ENCODE data around the gene WDR82. TPM values are rescaled to one million over a fixed set of nuclear protein-coding genes. Genes with fewer than 3 reads are reported as not detected.
A peak's percentile ranks its signal among the peaks of the same experiment; 100 is the strongest.

Gene WDR82
- total and polyA plus RNA-seq, 9 of the 15 experiments (the other 6 are each of a cell fraction or from before 2014, with no cell fraction given) = 6.4 to 62.9 (median 37.1) TPM

DNA sequence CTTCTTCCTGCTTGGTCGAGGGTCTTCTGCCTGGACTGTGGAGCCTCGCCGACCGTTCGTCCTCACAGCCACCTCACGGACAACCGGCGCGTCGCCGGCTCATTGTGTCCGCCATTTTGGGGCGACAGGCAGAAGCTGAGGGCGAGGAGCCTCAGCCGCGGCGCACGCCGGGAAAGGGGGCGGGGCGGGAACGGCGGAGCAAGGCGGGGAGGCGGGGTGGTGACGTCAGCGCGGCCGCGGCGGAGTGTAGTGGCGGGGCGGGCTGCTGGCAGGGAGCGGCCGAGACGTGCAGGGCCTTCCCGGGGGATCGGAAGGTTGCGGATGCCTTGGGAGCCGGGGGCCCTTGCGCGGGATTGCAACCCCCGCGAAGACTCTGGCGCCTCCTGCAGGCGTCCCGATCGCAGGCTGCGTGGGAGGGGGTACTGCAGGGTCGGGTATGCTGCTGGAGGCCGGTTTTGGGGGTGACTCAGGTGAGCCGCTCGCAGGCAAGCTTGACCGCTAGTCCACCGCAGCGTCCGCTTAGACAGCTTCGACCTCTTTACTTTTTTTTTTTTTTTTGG lies at the start of gene WDR82 (continued):
- TF ChIP-seq CBFA2T3 (IDR thresholded peaks at IDR 0.05) (0 out of 2 replicates have a peak, but pooled peaks have one; percentile 3), CBX1 (IDR thresholded peaks at IDR 0.05; ENCODE audit: low read depth) (no peak), ELF2 (CRISPR knock-in tag; IDR thresholded peaks at IDR 0.05) (no peak), RB1 (IDR thresholded peaks at IDR 0.05; ENCODE audit: low read depth) (peak; percentile 24; the same call in 1 of the 2 replicates), ZBED1 (IDR thresholded peaks at IDR 0.05) (no peak), RAD21 (CRISPR knock-in tag; conservative IDR thresholded peaks at IDR 0.05 in 1 of 2, IDR thresholded peaks at IDR 0.05 in 1 of 2) (peak; percentile 27 to 39; a peak in 3 of 4 replicates), ZFP36 (IDR thresholded peaks at IDR 0.05; ENCODE audit: low read depth, low read length, partially characterized antibody) (no peak), ZNF175 (CRISPR knock-in tag; IDR thresholded peaks at IDR 0.05; ENCODE audit: low read depth) (no peak; the same call in 1 of the 2 replicates), POLR3A (IDR thresholded peaks at IDR 0.05; ENCODE audit: borderline replicate concordance, extremely low read depth, insufficient read depth, insufficient read length) (no peak), TAF1 (IDR thresholded peaks at IDR 0.05; ENCODE audit: control insufficient read depth, extremely low read depth, insufficient read depth, low read length, severe bottlenecking) (peak; percentile 97), MAFK (IDR thresholded peaks at IDR 0.05; ENCODE audit: low read length) (no peak)
- TF ChIP-seq, protein P1, sequence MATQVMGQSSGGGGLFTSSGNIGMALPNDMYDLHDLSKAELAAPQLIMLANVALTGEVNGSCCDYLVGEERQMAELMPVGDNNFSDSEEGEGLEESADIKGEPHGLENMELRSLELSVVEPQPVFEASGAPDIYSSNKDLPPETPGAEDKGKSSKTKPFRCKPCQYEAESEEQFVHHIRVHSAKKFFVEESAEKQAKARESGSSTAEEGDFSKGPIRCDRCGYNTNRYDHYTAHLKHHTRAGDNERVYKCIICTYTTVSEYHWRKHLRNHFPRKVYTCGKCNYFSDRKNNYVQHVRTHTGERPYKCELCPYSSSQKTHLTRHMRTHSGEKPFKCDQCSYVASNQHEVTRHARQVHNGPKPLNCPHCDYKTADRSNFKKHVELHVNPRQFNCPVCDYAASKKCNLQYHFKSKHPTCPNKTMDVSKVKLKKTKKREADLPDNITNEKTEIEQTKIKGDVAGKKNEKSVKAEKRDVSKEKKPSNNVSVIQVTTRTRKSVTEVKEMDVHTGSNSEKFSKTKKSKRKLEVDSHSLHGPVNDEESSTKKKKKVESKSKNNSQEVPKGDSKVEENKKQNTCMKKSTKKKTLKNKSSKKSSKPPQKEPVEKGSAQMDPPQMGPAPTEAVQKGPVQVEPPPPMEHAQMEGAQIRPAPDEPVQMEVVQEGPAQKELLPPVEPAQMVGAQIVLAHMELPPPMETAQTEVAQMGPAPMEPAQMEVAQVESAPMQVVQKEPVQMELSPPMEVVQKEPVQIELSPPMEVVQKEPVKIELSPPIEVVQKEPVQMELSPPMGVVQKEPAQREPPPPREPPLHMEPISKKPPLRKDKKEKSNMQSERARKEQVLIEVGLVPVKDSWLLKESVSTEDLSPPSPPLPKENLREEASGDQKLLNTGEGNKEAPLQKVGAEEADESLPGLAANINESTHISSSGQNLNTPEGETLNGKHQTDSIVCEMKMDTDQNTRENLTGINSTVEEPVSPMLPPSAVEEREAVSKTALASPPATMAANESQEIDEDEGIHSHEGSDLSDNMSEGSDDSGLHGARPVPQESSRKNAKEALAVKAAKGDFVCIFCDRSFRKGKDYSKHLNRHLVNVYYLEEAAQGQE (IDR thresholded peaks at IDR 0.05; ENCODE audit: borderline replicate concordance) = peak; percentile 37; the same call in 1 of the 2 replicates
- TF ChIP-seq, protein P1 (CRISPR knock-in tag; IDR thresholded peaks at IDR 0.05; ENCODE audit: low read depth) = no peak
- TF ChIP-seq, protein P2, sequence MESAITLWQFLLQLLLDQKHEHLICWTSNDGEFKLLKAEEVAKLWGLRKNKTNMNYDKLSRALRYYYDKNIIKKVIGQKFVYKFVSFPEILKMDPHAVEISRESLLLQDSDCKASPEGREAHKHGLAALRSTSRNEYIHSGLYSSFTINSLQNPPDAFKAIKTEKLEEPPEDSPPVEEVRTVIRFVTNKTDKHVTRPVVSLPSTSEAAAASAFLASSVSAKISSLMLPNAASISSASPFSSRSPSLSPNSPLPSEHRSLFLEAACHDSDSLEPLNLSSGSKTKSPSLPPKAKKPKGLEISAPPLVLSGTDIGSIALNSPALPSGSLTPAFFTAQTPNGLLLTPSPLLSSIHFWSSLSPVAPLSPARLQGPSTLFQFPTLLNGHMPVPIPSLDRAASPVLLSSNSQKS (CRISPR knock-in tag; IDR thresholded peaks at IDR 0.05) = no peak
- TF ChIP-seq, protein P3, sequence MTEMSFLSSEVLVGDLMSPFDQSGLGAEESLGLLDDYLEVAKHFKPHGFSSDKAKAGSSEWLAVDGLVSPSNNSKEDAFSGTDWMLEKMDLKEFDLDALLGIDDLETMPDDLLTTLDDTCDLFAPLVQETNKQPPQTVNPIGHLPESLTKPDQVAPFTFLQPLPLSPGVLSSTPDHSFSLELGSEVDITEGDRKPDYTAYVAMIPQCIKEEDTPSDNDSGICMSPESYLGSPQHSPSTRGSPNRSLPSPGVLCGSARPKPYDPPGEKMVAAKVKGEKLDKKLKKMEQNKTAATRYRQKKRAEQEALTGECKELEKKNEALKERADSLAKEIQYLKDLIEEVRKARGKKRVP (CRISPR knock-in tag; IDR thresholded peaks at IDR 0.05) = peak; percentile 25; the same call in 1 of the 2 replicates
- TF ChIP-seq, protein P4, sequence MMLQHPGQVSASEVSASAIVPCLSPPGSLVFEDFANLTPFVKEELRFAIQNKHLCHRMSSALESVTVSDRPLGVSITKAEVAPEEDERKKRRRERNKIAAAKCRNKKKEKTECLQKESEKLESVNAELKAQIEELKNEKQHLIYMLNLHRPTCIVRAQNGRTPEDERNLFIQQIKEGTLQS (IDR thresholded peaks at IDR 0.05) = peak; percentile 90
- TF ChIP-seq, protein P4 (CRISPR knock-in tag; conservative IDR thresholded peaks at IDR 0.05) = no peak
